ENCODE data around the gene MNAT1. TPM values are rescaled to one million over a fixed set of nuclear protein-coding genes. Genes with fewer than 3 reads are reported as not detected.

Gene MNAT1
- total and polyA plus RNA-seq, 4 donors = 27.3 to 80.6 (median 52.9) TPM

DNA sequence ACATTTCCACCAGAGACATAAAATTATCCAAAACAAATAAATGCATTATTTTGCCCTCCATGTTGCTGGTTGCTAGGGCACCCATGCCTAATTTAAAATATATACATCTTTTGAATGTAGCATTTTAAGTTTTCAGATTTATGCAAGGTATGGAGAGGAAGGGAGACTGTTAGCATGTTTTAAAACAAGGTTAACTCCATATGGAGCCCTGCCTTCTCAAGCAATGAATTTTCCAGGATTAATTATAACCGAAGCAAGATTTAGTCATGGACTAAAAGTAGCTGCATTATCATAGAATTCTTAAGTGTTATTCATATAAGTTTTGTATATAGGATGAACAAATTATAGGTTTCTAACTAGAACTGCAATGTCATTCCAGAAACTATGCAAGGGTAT lies 209.1 kb downstream of the MNAT1 start:
- no peaks in the 10 kb centered on the region for H3K4me1 ChIP-seq (ENCODE audit: control insufficient read depth, insufficient read depth, low read length)
- no CpG with 5 or more reads among the region's 1 CpG for WGBS (ENCODE audit: insufficient coverage)
- DNase-seq (ENCODE audit: low read depth in 4 of 6, low spot score in 6 of 6) = no peak
- H3K4me3 ChIP-seq (ENCODE audit: low read depth, low read length) = no peak overlapping the region
- no peak overlapping the region for H3K27ac ChIP-seq (ENCODE audit: low read depth, low read length)
- no peaks in the 10 kb centered on the region for H3K9me3 ChIP-seq (ENCODE audit: control insufficient read depth, insufficient read depth, low read length)
- H3K36me3 ChIP-seq (ENCODE audit: control insufficient read depth, insufficient read depth, low read length) = no peaks in the 10 kb centered on the region
- no peaks in the 10 kb centered on the region for H3K27me3 ChIP-seq (ENCODE audit: control insufficient read depth, insufficient read depth, low read length)

DNA sequence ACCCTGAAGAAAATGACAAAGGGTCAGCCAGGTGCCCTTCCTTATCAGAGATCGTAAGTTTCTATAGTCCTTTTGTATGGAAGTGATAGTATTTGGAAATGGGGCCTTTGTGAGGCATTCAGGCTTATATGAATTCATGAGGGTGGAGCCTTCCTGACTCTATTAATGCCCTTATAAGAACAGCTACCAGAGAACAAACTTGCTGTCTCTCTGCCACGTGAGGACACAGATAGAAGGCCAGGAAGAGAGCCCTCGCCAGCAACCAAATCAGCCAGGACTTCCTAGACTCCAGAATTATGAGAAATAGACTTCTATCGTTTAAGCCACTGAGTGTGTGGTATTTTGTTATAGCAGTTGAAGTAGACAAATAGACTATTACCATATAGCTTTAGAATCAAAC lies 209.6 kb downstream of the MNAT1 start:
- Histone ChIP-seq H3K27ac (ENCODE audit: low read depth, low read length) (no peak overlapping the region), H3K4me3 (ENCODE audit: low read depth, low read length) (no peak overlapping the region), H3K36me3 (ENCODE audit: control insufficient read depth, insufficient read depth, low read length) (no peaks in the 10 kb centered on the region), H3K27me3 (ENCODE audit: control insufficient read depth, insufficient read depth, low read length) (no peaks in the 10 kb centered on the region), H3K4me1 (ENCODE audit: control insufficient read depth, insufficient read depth, low read length) (no peaks in the 10 kb centered on the region), H3K9me3 (ENCODE audit: control insufficient read depth, insufficient read depth, low read length) (no peaks in the 10 kb centered on the region)
- DNase-seq (ENCODE audit: low read depth in 4 of 6, low spot score in 6 of 6) = no peak
- 43% methylated on average over 1 of the region's 4 CpGs for WGBS (ENCODE audit: insufficient coverage)

DNA sequence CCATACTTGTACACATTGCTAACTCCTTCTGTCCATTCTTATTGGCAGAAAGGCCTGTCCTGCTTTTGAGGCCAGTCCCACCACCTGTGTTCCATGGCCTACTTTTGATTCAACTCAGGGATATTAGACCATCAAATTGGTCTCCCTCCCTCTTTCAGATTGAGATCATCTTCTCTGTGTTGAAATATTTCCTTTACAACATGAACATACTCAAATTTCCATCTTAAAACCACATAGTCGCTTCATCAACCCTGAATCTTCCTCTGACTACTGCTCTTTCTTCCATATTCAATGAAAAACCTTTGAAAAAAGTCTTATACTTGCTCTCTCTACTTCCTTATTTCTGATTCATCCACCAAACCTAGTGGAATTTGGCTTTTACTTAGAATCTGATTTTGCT lies 211.4 kb downstream of the MNAT1 start:
- Histone ChIP-seq H3K9me3 (ENCODE audit: control insufficient read depth, insufficient read depth, low read length) (no peaks in the 10 kb centered on the region), H3K36me3 (ENCODE audit: control insufficient read depth, insufficient read depth, low read length) (no peaks in the 10 kb centered on the region), H3K27ac (ENCODE audit: low read depth, low read length) (no peak overlapping the region), H3K4me3 (ENCODE audit: low read depth, low read length) (no peak overlapping the region), H3K27me3 (ENCODE audit: control insufficient read depth, insufficient read depth, low read length) (no peaks in the 10 kb centered on the region), H3K4me1 (ENCODE audit: control insufficient read depth, insufficient read depth, low read length) (no peaks in the 10 kb centered on the region)
- DNase-seq (ENCODE audit: low read depth in 4 of 6, low spot score in 6 of 6) = no peak
- WGBS (ENCODE audit: insufficient coverage) = 100% methylated on average over 1 of the region's 1 CpG

DNA sequence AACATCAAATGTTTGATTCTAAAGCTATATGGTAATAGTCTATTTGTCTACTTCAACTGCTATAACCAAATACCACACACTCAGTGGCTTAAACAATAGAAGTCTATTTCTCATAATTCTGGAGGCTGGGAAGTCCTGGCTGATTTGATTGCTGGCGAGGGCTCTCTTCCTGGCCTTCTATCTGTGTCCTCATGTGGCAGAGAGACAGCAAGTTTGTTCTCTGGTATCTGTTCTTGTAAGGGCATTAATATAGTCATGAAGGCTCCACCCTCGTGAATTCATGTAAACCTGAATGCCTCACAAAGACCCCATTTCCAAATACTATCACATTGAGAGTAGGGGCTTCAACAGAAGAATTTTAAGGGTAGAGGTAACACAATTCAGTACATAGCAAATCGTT lies 212.2 kb downstream of the MNAT1 start:
- H3K27ac ChIP-seq (ENCODE audit: low read depth, low read length) = no peak overlapping the region
- no peaks in the 10 kb centered on the region for H3K4me1 ChIP-seq (ENCODE audit: control insufficient read depth, insufficient read depth, low read length)
- no peaks in the 10 kb centered on the region for H3K9me3 ChIP-seq (ENCODE audit: control insufficient read depth, insufficient read depth, low read length)
- WGBS (ENCODE audit: insufficient coverage) = no CpG with 5 or more reads among the region's 3 CpGs
- DNase-seq (ENCODE audit: low read depth in 4 of 6, low spot score in 6 of 6) = no peak
- H3K27me3 ChIP-seq (ENCODE audit: control insufficient read depth, insufficient read depth, low read length) = no peaks in the 10 kb centered on the region
- H3K4me3 ChIP-seq (ENCODE audit: low read depth, low read length) = no peak overlapping the region
- H3K36me3 ChIP-seq (ENCODE audit: control insufficient read depth, insufficient read depth, low read length) = no peaks in the 10 kb centered on the region

DNA sequence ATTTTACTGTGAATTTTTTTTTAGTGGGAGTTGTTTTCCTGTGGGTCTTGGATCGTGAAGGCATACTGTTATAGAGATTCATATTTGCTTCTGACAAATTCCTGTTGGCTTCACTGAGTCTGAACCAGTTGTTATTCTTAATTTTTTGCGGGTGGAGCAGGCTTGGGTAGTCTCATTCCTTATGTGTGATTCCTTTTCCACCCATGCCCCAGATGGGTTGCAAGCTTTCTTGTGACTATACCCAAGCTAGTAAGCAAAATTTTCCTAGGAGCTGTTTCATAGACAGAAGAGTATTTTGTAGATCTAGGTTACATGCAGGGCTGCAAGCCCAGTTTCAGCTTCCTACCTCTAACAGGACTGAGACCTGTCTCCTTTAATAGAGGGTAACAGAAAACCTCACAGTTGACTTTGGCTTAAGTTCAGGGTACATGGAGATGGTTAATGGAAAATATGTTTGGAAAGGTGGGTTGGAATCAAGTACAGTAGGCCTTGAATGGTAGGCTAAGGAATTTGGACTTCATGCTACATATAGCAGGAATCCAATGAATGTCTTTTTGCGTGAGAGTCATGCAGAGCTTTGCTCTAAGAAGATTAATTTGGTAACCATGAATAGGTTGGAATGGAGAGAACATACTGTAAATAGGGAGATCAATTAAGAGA lies 217.3 kb downstream of the MNAT1 start:
- no peaks in the 10 kb centered on the region for H3K27me3 ChIP-seq (ENCODE audit: control insufficient read depth, insufficient read depth, low read length)
- DNase-seq (ENCODE audit: low read depth in 4 of 6, low spot score in 6 of 6) = no peak
- H3K4me1 ChIP-seq (ENCODE audit: control insufficient read depth, insufficient read depth, low read length) = no peaks in the 10 kb centered on the region
- WGBS (ENCODE audit: insufficient coverage) = 73% methylated on average over 1 of the region's 3 CpGs
- no peak overlapping the region for H3K4me3 ChIP-seq (ENCODE audit: low read depth, low read length)
- H3K27ac ChIP-seq (ENCODE audit: low read depth, low read length) = no peak overlapping the region
- no peaks in the 10 kb centered on the region for H3K36me3 ChIP-seq (ENCODE audit: control insufficient read depth, insufficient read depth, low read length)
- H3K9me3 ChIP-seq (ENCODE audit: control insufficient read depth, insufficient read depth, low read length) = no peaks in the 10 kb centered on the region

DNA sequence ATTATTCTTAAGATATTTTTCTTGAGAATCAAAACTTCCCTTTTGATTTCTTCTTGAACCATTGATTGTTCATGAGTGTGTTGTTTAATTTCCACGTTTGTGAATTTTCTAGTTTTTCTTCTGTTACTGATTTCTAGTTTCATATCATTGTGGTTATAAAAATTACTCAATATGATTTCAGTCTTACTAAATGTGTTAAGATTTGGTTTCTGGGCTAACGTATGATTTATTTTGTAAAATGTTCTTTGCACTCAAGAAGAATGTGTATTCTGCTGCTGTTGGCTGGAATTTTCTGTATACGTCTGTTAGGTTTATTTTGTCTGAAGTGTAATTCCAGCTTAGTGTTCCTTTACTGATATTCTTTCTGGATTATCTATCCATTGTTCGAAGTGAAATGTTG lies 221.6 kb downstream of the MNAT1 start:
- 100% methylated on average over 1 of the region's 4 CpGs for WGBS (ENCODE audit: insufficient coverage)
- Histone ChIP-seq H3K27ac (ENCODE audit: low read depth, low read length) (no peak overlapping the region), H3K4me1 (ENCODE audit: control insufficient read depth, insufficient read depth, low read length) (no peaks in the 10 kb centered on the region), H3K9me3 (ENCODE audit: control insufficient read depth, insufficient read depth, low read length) (peaks cover 2% of the 10 kb centered on the region), H3K4me3 (ENCODE audit: low read depth, low read length) (no peak overlapping the region), H3K36me3 (ENCODE audit: control insufficient read depth, insufficient read depth, low read length) (no peaks in the 10 kb centered on the region), H3K27me3 (ENCODE audit: control insufficient read depth, insufficient read depth, low read length) (no peaks in the 10 kb centered on the region)
- DNase-seq (ENCODE audit: low read depth in 4 of 6, low spot score in 6 of 6) = no peak

DNA sequence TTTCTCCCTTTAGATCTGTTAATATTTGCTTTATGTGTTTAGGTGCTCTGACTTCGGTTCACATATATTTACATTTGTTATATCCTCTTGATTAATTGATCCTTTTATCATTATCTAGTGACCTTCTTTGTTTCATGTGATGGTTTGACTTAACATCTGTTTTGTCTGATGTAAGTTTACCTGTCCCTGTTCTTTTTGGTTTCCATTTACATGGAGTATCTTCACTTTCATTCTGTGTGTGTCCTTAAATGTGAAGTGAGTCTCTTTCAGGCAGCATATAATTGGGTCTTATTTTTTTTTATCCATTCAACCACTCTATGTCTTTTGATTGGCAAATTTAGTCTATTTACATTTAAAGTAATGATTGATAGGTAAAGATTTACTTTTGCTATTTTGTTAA lies 222.1 kb downstream of the MNAT1 start:
- no peak overlapping the region for H3K4me3 ChIP-seq (ENCODE audit: low read depth, low read length)
- WGBS (ENCODE audit: insufficient coverage) = no CpG with 5 or more reads among the region's 1 CpG

DNA sequence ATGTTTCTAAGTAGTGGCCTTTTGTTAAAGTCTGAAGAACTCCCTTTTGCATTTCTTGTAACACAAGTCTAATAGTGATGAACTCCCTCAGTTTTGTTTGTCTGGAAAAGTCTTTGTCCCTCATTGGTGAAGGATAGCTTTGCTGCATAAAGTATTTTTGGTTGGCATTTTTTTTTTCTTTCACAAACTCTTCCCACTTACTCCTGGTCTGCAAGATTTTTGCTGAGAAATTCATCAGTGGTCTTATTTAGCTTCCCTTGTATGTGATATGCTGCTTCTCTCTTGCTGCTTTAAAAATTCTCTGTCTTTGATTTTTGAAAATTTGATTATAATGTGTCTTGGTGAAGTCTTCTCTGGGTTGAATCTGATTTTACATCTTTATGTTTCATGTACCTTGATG lies 223.6 kb downstream of the MNAT1 start:
- H3K4me1 ChIP-seq (ENCODE audit: control insufficient read depth, insufficient read depth, low read length) = no peaks in the 10 kb centered on the region
- H3K27me3 ChIP-seq (ENCODE audit: control insufficient read depth, insufficient read depth, low read length) = no peaks in the 10 kb centered on the region
- no peaks in the 10 kb centered on the region for H3K36me3 ChIP-seq (ENCODE audit: control insufficient read depth, insufficient read depth, low read length)
- DNase-seq (ENCODE audit: low read depth in 4 of 6, low spot score in 6 of 6) = no peak
- no peak overlapping the region for H3K4me3 ChIP-seq (ENCODE audit: low read depth, low read length)
- H3K9me3 ChIP-seq (ENCODE audit: control insufficient read depth, insufficient read depth, low read length) = peaks cover 2% of the 10 kb centered on the region
- H3K27ac ChIP-seq (ENCODE audit: low read depth, low read length) = no peak overlapping the region

More for the DNA sequence above, 222.1 kb downstream of the MNAT1 start:
- Histone ChIP-seq H3K27ac (ENCODE audit: low read depth, low read length) (no peak overlapping the region), H3K9me3 (ENCODE audit: control insufficient read depth, insufficient read depth, low read length) (peaks cover 2% of the 10 kb centered on the region), H3K27me3 (ENCODE audit: control insufficient read depth, insufficient read depth, low read length) (no peaks in the 10 kb centered on the region), H3K4me1 (ENCODE audit: control insufficient read depth, insufficient read depth, low read length) (no peaks in the 10 kb centered on the region), H3K36me3 (ENCODE audit: control insufficient read depth, insufficient read depth, low read length) (no peaks in the 10 kb centered on the region)
- DNase-seq (ENCODE audit: low read depth in 4 of 6, low spot score in 6 of 6) = no peak

DNA sequence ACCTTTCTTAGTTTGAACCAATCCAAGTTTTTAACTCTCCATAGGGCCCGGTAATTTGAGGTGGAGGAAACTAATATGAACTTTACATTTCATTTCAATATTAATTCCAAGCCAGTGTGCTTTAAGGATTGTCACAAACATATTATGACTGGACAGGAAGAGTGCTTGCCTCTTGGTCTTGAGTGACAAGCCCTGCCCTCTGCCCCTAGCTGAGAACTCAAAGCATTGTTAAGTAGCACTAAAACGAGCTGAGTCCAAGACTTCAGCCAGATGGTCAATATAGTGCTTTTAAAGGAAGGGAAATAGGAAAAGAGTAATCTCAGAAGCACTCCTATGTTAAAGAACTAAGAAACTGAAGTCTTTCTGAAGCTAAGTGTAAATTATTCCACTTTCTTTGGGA lies 229.2 kb downstream of the MNAT1 start:
- no peaks in the 10 kb centered on the region for H3K9me3 ChIP-seq (ENCODE audit: control insufficient read depth, insufficient read depth, low read length)
- H3K27ac ChIP-seq (ENCODE audit: low read depth, low read length) = no peak overlapping the region
- no peak overlapping the region for H3K4me3 ChIP-seq (ENCODE audit: low read depth, low read length)
- no peaks in the 10 kb centered on the region for H3K36me3 ChIP-seq (ENCODE audit: control insufficient read depth, insufficient read depth, low read length)
- no peak for DNase-seq (ENCODE audit: low read depth in 4 of 6, low spot score in 6 of 6)
- WGBS (ENCODE audit: insufficient coverage) = no CpG with 5 or more reads among the region's 2 CpGs
- H3K4me1 ChIP-seq (ENCODE audit: control insufficient read depth, insufficient read depth, low read length) = no peaks in the 10 kb centered on the region
- no peaks in the 10 kb centered on the region for H3K27me3 ChIP-seq (ENCODE audit: control insufficient read depth, insufficient read depth, low read length)

DNA sequence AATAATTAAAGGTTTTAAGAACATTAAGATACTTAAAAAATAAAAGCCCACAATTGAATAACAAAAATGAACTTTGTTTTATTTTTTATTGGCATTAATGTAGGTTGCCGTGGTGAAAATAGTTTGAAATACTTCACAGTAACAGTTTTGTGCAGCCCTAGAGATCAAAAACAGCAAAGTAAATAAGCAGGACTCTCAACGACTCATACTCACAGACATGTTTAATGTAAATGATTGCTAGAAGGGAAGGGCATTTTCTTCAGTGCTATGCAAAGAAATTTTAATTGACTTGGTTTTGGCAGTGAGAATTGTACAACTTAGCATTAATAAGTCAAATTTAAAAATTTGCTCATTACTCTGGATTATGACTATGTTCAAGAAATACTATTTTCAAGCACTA lies 230.3 kb downstream of the MNAT1 start:
- Histone ChIP-seq H3K36me3 (ENCODE audit: control insufficient read depth, insufficient read depth, low read length) (no peaks in the 10 kb centered on the region), H3K27ac (ENCODE audit: low read depth, low read length) (no peak overlapping the region), H3K27me3 (ENCODE audit: control insufficient read depth, insufficient read depth, low read length) (no peaks in the 10 kb centered on the region), H3K4me1 (ENCODE audit: control insufficient read depth, insufficient read depth, low read length) (no peaks in the 10 kb centered on the region), H3K4me3 (ENCODE audit: low read depth, low read length) (no peak overlapping the region), H3K9me3 (ENCODE audit: control insufficient read depth, insufficient read depth, low read length) (no peaks in the 10 kb centered on the region)
- DNase-seq (ENCODE audit: low read depth in 4 of 6, low spot score in 6 of 6) = no peak
- WGBS (ENCODE audit: insufficient coverage) = no CpG with 5 or more reads among the region's 2 CpGs

Data from spinal cord (tissue), 10 donors.